ENCODE results near the gene TMEM178A. TPM values are rescaled to one million over a fixed set of nuclear protein-coding genes. Genes with fewer than 3 reads are reported as not detected.

The TMEM178A gene
- polyA plus RNA-seq, 3 donors, result 0.15 TPM; not detected in 2

GRCh38 chr2:39696101-39696553 lies 30.4 kb downstream of the TMEM178A start:
- Histone ChIP-seq H2AFZ (ENCODE audit: insufficient read depth, low read depth, low read length, poor library complexity, severe bottlenecking) (no peak overlapping the region), H3K9me3 (replicated peaks in 1 of 2; ENCODE audit: control insufficient read depth in 1 of 2, insufficient read depth in 1 of 2, low read length in 2 of 2) (peaks cover 0 to 4% of the 10 kb centered on the region in 2 donors), H3K4me3 (replicated peaks in 1 of 3; ENCODE audit: low read depth in 2 of 3, low read length in 3 of 3) (no peak overlapping the region), H3K27me3 (ENCODE audit: control insufficient read depth in 2 of 2, insufficient read depth in 2 of 2, low read length in 2 of 2) (no peaks in the 10 kb centered on the region), H3K4me2 (replicated peaks; ENCODE audit: extremely low read depth, low read length, poor library complexity, severe bottlenecking) (no peak overlapping the region), H4K20me1 (ENCODE audit: insufficient read depth, low read length) (no peaks in the 10 kb centered on the region), H3K79me2 (ENCODE audit: insufficient read depth, low read length) (no peaks in the 10 kb centered on the region), H3K27ac (ENCODE audit: low read depth in 1 of 2, low read length in 2 of 2) (no peak overlapping the region), H3K36me3 (replicated peaks in 1 of 2; ENCODE audit: control insufficient read depth in 1 of 2, insufficient read depth in 2 of 2, low read length in 2 of 2) (no peaks in the 10 kb centered on the region), H3K4me1 (ENCODE audit: control insufficient read depth in 1 of 2, insufficient read depth in 2 of 2, low read length in 2 of 2) (no peaks in the 10 kb centered on the region), H3K9ac (ENCODE audit: insufficient read depth, low read length, poor library complexity, severe bottlenecking) (no peak overlapping the region)
- no peak overlapping the region for H3K27ac Mint-ChIP-seq
- intact Hi-C loops (cut with micrococcal nuclease), result no loop called here
- H3K36me3 Mint-ChIP-seq, result no peaks in the 10 kb centered on the region
- TF ChIP-seq, protein P1, sequence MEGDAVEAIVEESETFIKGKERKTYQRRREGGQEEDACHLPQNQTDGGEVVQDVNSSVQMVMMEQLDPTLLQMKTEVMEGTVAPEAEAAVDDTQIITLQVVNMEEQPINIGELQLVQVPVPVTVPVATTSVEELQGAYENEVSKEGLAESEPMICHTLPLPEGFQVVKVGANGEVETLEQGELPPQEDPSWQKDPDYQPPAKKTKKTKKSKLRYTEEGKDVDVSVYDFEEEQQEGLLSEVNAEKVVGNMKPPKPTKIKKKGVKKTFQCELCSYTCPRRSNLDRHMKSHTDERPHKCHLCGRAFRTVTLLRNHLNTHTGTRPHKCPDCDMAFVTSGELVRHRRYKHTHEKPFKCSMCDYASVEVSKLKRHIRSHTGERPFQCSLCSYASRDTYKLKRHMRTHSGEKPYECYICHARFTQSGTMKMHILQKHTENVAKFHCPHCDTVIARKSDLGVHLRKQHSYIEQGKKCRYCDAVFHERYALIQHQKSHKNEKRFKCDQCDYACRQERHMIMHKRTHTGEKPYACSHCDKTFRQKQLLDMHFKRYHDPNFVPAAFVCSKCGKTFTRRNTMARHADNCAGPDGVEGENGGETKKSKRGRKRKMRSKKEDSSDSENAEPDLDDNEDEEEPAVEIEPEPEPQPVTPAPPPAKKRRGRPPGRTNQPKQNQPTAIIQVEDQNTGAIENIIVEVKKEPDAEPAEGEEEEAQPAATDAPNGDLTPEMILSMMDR (IDR thresholded peaks at IDR 0.05), result no peak
- peaks cover 0 to 9% (median 4%) of the 10 kb centered on the region in 7 donors for H3K9me3 Mint-ChIP-seq
- DNase-seq, result no peak
- 95% methylated on average over 3 of the region's 4 CpGs for WGBS (ENCODE audit: insufficient coverage)
- peaks cover 0 to 3% (median 0%) of the 10 kb centered on the region in 3 donors for H3K27me3 Mint-ChIP-seq (ENCODE audit: low read depth in 3 of 3)
- H3K4me3 Mint-ChIP-seq, result no peak overlapping the region
- no peaks in the 10 kb centered on the region for H3K4me1 Mint-ChIP-seq

DNA sequence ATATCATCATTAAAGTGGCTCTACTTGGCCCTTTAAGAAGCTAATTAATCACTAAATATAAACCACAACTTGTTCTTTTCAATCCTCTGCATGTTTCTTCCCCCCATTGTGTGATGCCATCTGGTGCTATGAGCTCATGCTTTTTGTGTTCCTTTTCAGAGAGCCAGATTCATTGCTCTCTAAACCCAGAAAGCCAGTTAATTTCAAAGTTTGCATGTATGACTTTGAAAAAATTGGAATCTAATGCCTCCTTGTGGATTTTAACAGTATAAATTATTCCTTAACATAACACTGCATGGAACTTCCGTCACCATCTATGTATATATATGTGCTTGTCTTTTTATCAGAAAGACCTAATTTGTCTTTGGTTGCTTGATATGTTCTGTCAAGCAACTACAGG lies 31.1 kb downstream of the TMEM178A start:
- intact Hi-C loops (cut with micrococcal nuclease), result no loop called here
- no peak overlapping the region for H3K4me3 ChIP-seq (replicated peaks in 1 of 3; ENCODE audit: low read depth in 2 of 3, low read length in 3 of 3)
- peaks cover 3 to 17% (median 11%) of the 10 kb centered on the region in 7 donors for H3K9me3 Mint-ChIP-seq
- no peak overlapping the region for H2AFZ ChIP-seq (ENCODE audit: insufficient read depth, low read depth, low read length, poor library complexity, severe bottlenecking)
- H3K36me3 Mint-ChIP-seq, result no peaks in the 10 kb centered on the region
- peaks cover 0 to 11% of the 10 kb centered on the region in 2 donors for H3K9me3 ChIP-seq (replicated peaks in 1 of 2; ENCODE audit: control insufficient read depth in 1 of 2, insufficient read depth in 1 of 2, low read length in 2 of 2)
- no peak overlapping the region for H3K4me2 ChIP-seq (replicated peaks; ENCODE audit: extremely low read depth, low read length, poor library complexity, severe bottlenecking)
- TF ChIP-seq, protein P1 (IDR thresholded peaks at IDR 0.05), result no peak
- H3K36me3 ChIP-seq (replicated peaks in 1 of 2; ENCODE audit: control insufficient read depth in 1 of 2, insufficient read depth in 2 of 2, low read length in 2 of 2), result no peaks in the 10 kb centered on the region
- H3K27ac Mint-ChIP-seq, result no peak overlapping the region
- H3K27ac ChIP-seq (ENCODE audit: low read depth in 1 of 2, low read length in 2 of 2), result no peak overlapping the region
- no peaks in the 10 kb centered on the region for H3K4me1 ChIP-seq (ENCODE audit: control insufficient read depth in 1 of 2, insufficient read depth in 2 of 2, low read length in 2 of 2)
- H3K27me3 ChIP-seq (ENCODE audit: control insufficient read depth in 2 of 2, insufficient read depth in 2 of 2, low read length in 2 of 2), result no peaks in the 10 kb centered on the region
- H3K4me3 Mint-ChIP-seq, result no peak overlapping the region
- WGBS (ENCODE audit: insufficient coverage), result no CpG with 5 or more reads among the region's 1 CpG
- H3K27me3 Mint-ChIP-seq (ENCODE audit: low read depth in 3 of 3), result peaks cover 0 to 3% (median 0%) of the 10 kb centered on the region in 3 donors
- H3K4me1 Mint-ChIP-seq, result no peaks in the 10 kb centered on the region
- no peak for DNase-seq
- no peaks in the 10 kb centered on the region for H3K79me2 ChIP-seq (ENCODE audit: insufficient read depth, low read length)
- no peaks in the 10 kb centered on the region for H4K20me1 ChIP-seq (ENCODE audit: insufficient read depth, low read length)
- H3K9ac ChIP-seq (ENCODE audit: insufficient read depth, low read length, poor library complexity, severe bottlenecking), result no peak overlapping the region
